Left ventricle myocardium superior (tissue), 1 donor: ENCODE data around the gene TUBA4B. TPM values are rescaled to one million over a fixed set of nuclear protein-coding genes. Genes with fewer than 3 reads are reported as not detected.

Experiments
- ATAC-seq: fragments of 200-7000 bp; cut with Tn5 transposase; one replicate; pipeline ENCODE4 v1.9.1; 2020; ENCODE audit warnings: mild to moderate bottlenecking, moderate library complexity
- DNase-seq: peaks from one replicate; pipeline ENCODE4 v3.0.0-alpha.2; 2020
- intact Hi-C: fragments of 100-400 bp; cut with micrococcal nuclease; formaldehyde crosslinking; loops from one replicate; pipeline ENCODE4 v1.11.0; 2022
- long read RNA-seq: library from polyadenylated mRNA; unstranded; transcript quantifications from one replicate; pipeline ENCODE4 v2.0.0, GENCODE V29; 2021
- total RNA-seq: library from RNA; stranded (reverse); fragmentation: NEBNext Ultra II Directional; extraction: Animal tissue kit (Norgen Biotek cat#: 25700); gene quantifications from one replicate; pipeline ENCODE4 v1.2.1, GENCODE V29; 2021
- donor health status: DM: no; HTN: yes; CAD: no; lungs with severe emphysema.

TUBA4B gene
- not detected for total RNA-seq
- long read RNA-seq: 0 reads

DNA sequence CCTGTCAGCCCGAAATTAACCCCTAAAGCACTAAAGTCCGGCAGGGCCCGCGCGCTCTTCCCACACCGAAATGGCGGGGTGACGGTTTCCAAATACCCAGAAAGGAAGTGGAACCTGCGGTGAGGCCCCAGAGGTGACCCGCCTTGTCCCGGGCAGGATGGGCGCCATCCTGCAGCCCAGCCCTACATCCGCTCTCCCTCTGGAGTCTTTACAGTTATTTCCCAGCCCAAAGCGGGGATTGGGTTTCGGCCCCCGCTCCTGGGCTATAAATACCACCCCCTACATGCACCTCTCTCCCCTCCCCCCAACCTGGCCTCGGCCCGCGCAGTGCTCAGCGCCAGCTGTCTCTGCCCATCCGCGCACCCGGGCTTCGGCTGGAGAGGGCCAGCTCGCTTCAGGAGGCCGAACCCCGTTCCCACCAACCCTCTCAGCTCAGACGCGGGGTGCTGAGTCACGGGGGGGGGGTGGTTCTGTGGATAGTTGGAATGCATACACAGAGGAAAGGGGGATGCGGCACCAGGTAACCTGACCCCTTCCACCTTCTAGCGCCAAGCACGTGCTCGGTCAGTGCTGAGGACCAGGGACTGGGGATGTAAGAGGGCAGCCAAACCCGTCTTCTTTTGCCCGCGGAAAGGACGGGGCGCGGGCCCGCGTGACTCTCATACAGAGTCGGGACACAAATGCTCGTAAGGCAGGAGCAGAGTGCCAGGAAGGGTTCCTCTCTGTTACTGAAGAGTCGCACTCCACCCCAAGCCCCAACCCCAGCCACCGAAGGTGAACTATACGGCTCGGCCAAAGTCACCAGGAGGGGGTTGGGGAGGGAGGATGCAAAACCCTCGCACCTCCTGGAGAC, at the start of gene TUBA4B:
TSS of gene TUBA4B (plus strand) at position 344 of the 853 bp plus-strand sequence. CDS start at position 509, 165 bp downstream.
- intact Hi-C loops: no loop called here
- peak; percentile 53 for ATAC-seq
- DNase-seq: peak; percentile 59

GRCh38 chr2:219204425-219205164, 48.4 kb upstream of the TUBA4B start:
- ATAC-seq: no peak
- intact Hi-C loops: no loop called here
- no peak for DNase-seq

GRCh38 chr2:219205165-219205538, 47.9 kb upstream of the TUBA4B start:
- intact Hi-C loops: no loop called here
- DNase-seq: no peak
- ATAC-seq: no peak

DNA sequence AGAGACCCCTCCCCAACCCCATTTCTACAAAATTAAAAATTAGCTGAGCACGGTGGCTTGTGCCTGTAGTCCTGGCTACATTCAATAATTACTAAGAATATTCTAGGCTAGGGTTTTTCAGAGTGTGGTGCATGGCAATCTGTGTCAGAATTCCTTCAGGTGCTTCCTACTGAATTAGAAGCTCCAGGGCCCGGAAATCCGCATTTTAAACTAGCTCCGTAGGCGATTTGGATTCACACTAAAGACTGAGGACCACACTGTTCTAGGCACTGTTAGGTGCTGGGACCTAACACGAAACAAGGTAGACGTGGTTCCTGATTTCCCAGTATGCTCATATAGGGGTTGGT, 47.1 kb upstream of the TUBA4B start:
- intact Hi-C loops: no loop called here
- no peak for DNase-seq
- no peak for ATAC-seq

GRCh38 chr2:219206328-219207133, 46.5 kb upstream of the TUBA4B start, which contains the start of gene ZFAND2B:
ZFAND2B (plus strand) TSS chr2:219206782; CDS start chr2:219206988, 206 bp downstream.
- ATAC-seq (peak; percentile 97), DNase-seq (peak; percentile 98)
- intact Hi-C loops: no loop called here

GRCh38 chr2:219207134-219207883, 45.7 kb upstream of the TUBA4B start:
- no peak for DNase-seq
- ATAC-seq: no peak
- intact Hi-C loops: no loop called here

GRCh38 chr2:219207884-219208740, 44.9 kb upstream of the TUBA4B start:
- DNase-seq: no peak
- intact Hi-C loops: no loop called here
- no peak for ATAC-seq

GRCh38 chr2:219209236-219210195, 43.5 kb upstream of the TUBA4B start:
- DNase-seq: no peak
- no peak for ATAC-seq
- intact Hi-C loops: no loop called here

DNA sequence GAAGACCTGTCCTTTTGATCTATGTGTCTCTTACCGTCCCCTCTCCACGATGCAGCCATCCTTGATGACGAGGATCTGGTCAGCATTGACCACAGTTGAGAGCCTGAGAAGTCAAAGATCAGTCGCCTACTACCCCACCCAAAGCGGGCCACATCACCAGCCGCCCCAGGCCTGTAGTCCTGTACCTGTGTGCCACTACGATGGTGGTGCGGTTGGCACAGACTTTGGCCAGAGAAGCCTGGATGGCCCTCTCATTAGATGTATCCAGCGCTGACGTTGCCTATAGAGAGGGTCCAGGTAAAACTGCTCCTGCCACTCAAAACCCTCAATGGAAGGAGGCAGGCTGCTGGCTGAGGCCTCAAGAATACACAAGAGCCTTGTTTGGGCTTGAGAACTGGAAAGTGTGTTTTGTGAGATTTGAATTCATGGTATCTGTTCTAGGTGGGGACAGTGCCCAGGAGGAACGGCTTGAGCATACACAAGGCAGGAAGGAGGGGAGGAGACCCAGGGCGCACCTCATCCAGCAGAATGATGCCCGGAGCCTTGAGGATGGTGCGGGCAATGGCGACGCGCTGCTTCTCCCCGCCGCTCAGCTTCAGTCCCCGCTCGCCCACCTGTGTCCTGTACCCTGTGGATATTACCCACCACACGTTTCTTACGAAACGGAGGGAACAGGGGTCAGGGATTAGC, 42.7 kb upstream of the TUBA4B start:
- DNase-seq (no peak), ATAC-seq (no peak)
- intact Hi-C loops: no loop called here

DNA sequence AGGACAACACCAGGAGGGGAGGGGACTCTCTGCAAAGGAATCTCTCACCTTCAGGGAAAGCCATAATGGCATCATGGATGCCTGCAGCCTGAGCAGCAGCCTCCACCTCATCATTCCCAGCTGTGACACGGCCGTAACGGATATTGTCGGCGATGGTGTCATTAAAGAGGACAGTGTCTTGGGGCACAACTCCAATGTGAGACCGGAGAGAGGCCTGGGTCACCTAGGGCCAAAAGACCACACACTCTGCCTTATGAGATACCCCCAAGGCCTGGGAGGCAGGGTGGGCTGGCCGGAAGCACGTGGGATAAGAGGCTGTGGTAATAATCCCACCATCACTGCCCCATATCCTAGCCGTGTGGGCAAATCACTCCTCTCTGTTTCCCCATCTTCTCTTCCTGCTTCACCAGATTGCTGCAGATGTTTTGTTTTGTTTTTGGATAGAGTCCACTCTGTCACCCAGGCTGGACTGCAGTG, 42.1 kb upstream of the TUBA4B start:
- no peak for DNase-seq
- no peak for ATAC-seq
- intact Hi-C loops: no loop called here

DNA sequence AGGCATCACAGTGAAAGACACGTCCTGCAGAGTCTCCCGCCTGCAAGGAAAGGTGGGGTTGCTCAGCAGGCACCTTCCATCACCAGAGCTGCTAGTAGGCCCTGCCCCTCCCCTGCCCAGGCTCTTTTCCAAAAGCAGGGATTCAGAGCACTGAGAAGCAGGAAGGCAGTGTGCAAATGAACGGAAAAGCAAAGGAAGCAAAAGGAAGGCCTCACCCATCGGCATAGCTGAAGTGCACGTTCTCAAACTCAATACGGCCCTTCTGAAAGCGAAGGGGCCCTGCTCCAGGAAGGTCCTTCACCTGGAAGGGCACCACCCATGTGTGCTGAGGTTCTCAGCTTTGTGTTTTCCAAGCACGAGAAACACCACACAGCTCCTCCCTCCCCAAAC, 40.0 kb upstream of the TUBA4B start:
- intact Hi-C loops: no loop called here
- no peak for ATAC-seq
- no peak for DNase-seq

GRCh38 chr2:219213486-219214071, 39.5 kb upstream of the TUBA4B start:
- ATAC-seq: no peak
- DNase-seq: no peak
- intact Hi-C loops: no loop called here

GRCh38 chr2:219214141-219214540, 38.9 kb upstream of the TUBA4B start:
- intact Hi-C loops: no loop called here
- DNase-seq: no peak
- ATAC-seq: no peak

DNA sequence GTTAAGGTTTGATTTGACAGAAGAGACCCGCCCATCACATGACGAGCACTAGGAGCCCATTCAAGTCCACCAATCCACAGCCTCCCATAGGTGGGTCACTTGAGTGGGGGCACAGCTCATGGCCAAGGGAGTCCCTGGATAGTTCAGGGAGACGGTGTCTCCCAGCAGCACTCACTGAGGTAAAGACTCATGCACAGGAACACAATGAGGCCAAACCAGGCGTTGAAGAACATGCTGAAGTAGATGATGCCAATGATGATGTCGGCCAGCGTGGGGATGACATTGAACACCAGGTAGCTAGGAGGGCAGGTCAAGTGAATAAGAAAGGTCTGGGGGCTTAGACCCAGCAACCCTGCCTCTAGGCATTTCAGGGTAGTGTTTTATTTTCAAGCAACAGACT, 38.3 kb upstream of the TUBA4B start:
- intact Hi-C loops: no loop called here
- DNase-seq (no peak), ATAC-seq (no peak)

- ATAC-seq (no peak), DNase-seq (no peak)
- intact Hi-C loops: no loop called here
Observed at GRCh38 chr2:219215871-219216534, 37.0 kb upstream of the TUBA4B start.

GRCh38 chr2:219216535-219216915, 36.5 kb upstream of the TUBA4B start:
- intact Hi-C loops: no loop called here
- DNase-seq: no peak
- no peak for ATAC-seq
